ENCODE data around the gene RSU1.
"Not testable (repeated sequence)": the region's sequence is repeated elsewhere in the genome, so short reads cannot be mapped to it uniquely, and the experiment has no call there.

RSU1 gene

DNA sequence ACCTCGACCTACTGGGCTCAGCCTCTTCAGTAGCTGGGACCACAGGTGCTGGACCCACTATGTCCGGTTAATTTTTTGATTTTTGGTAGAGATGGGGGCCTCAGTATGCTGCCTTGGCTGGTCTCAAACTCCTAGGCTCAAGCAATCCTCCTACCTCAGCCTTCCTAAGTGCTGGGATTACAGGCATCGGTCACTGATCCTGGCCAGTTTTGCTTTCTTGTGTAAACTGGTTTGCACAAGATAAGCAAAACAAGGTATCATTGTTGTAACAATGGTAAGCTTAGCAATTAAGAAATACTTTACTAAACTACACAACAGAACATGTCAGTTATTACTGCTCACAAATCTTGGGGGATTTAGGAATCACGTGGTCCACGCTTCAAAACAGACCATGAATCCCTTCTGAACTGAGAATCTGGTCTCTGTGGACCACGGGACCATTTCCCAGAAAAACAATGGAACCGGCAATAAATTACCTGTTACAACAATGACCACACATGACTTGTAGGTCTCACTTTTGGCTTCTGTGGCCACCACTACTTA is 36.8 kb downstream of the RSU1 start:
- DNase-seq (ENCODE audit: low read depth in 2 of 2): no peak

GRCh38 chr10:16779384-16779915 is 37.8 kb downstream of the RSU1 start:
- peak; percentile 11 to 67 for DNase-seq (ENCODE audit: low read depth in 2 of 2)

DNA sequence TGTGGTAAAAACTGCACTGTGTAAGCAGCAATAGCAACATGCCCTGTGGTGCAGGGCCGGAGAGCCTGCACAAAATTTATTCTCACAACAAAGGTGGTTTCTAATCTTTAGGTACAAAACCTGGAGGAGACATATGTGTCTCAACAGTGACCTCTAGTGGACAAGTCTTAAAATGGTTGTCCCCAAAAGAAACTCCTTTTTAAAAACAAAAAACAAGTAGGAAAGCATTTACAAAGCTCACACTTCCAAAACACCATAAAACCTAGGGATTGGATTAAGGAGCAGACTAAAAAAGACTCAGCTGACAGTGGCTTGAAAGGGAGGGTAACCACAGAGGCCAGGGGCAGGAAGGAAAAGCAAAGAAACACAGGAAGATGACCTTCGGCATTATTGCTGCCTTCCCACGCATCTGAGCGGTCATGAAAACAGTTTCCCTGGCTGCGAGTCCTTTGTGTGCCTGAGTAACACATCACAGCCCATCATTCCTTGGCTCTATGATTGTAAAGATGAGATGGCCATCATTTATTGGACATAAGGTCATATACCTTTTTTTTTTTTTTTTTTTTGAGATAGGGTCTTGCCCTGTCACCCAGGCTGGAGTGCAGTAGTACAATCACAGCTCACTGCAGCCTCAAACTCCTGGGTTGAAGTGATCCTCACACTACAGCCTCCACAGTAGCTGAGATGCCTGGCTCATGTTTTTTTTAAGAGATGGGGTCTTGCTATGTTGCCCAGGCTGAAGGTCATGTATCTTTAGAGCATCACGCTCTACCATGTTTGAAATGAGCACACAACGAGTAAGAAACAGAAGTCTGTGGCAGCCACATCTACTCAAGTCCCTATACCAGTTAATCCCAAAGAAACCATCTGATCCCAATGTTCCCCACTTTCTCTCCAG is 39.5 kb downstream of the RSU1 start:
- DNase-seq (ENCODE audit: low read depth in 2 of 2): no peak

GRCh38 chr10:16776896-16777295 is 40.3 kb downstream of the RSU1 start:
- DNase-seq (ENCODE audit: low read depth in 2 of 2): no peak

GRCh38 chr10:16773334-16773733 is 43.9 kb downstream of the RSU1 start:
- no peak for DNase-seq (ENCODE audit: low read depth in 2 of 2)

DNA sequence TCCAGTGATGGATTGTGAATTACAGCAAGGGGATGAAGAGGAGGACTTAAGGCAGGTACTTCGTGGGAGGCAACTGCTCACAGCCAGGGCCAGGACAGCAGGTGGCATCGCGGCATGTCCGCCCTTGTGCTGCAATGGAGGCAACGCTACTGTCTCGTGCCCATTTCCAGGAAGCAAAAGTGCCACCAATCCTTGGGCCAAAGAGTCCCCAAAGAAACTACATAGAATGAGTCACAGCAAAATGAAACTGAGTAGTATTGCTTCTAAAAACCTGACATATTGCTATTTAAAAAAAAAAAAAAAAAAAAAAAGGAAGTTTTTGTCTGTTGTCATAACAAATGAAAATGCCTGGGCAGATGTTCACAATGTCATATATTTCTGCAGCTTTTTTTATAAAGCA is 46.6 kb downstream of the RSU1 start:
- no peak for DNase-seq (ENCODE audit: low read depth in 2 of 2)

DNA sequence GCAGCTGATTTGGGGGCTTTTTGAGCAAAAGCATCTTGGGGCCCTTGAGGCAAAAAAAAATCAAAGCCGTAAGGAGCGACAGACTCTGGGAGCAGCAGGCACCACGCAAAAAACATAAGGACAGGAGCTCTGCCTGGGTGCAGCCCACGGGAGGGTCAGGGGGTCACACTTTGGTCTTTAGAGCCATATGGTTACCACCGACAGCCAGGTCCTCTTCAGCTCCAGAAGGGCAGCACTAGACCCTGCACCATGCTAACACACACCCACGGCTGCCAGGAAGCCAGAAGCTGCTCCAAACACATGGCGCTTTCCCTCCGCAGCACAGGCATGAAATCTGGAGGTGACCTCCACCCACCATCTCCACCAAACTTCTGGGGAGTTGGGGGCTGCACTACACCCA is 47.1 kb downstream of the RSU1 start:
- DNase-seq (ENCODE audit: low read depth in 2 of 2): no peak

DNA sequence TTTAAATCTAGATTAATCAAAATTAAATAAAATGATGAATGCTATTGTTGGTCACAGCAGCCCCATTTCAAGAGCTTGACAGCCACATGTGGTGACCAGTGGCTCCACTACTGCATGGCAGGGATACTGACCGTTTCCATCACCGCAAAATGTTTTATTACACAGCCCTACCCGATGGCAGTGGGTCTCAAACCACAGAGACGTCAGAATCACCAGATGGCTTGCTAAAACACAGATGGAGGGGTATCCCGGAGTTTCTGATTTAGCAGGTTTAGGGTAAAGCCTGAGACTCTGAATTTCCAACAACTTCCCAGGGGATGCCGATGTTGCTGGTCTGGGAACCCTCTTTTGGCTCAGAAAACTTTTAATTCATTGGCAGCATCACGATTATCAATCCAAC is 47.9 kb downstream of the RSU1 start:
- DNase-seq (ENCODE audit: low read depth in 2 of 2): no peak

DNA sequence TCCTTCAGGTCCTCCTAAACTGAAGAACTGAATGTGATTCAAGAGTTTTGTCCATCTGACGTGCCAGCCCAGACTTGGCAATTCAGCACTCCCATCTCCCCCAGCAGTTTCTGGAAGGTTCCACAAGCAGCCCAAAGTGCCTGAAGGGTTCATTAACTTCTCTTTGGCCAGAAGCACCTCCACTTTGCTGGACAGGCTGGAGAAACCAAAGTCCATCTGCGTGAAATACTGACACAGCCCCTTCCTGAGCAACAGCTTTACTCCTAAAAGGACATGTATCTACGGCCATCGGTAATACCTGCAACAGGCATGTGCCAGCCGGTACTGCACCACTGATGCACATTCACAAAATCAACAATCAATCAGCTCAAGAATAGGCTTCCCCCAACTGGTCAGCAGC is 48.5 kb downstream of the RSU1 start:
- no peak for DNase-seq (ENCODE audit: low read depth in 2 of 2)

DNA sequence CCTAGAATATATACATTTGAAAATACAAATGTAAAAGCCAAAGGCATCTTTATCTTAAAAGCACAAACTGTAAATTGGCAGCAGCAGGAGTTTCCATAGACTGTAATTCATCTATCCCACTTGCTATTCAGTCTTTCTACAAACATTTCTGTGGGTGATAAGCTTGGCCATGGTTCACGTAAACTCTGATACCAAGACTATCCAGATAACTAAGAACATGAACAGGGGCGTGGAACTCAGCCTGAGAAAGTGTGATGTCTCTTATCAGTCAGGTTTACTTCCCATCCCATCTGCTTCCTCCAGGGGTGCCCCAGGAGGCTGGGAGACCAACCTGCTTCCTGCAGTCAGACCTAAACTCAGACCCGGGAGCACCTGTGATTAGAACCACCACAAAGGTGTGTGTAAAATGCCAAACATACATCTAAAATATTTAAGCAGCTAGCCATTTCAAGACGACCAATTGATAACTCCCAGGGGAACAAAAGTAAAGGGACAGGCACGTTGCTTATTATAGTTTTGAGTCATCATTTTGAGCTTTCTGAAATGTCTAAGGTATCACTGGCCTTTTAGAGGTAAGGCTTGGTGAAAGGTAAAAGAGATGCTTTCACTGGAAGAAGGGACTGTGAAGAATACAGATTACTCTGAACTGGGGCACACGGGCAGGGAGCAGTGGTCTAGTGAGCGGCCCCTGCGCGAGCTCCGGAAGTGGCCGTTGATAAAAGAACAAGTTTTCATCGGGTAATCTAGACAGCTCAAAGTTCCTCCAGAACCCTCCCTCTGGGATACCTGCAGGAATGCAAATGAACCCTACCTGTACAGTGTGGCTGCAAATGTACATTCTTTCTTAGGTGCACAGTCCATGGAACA is 51.5 kb downstream of the RSU1 start:
- no peak for DNase-seq (ENCODE audit: low read depth in 2 of 2)

GRCh38 chr10:16761300-16761699 is 55.9 kb downstream of the RSU1 start:
- DNase-seq (ENCODE audit: low read depth in 2 of 2): no peak

DNA sequence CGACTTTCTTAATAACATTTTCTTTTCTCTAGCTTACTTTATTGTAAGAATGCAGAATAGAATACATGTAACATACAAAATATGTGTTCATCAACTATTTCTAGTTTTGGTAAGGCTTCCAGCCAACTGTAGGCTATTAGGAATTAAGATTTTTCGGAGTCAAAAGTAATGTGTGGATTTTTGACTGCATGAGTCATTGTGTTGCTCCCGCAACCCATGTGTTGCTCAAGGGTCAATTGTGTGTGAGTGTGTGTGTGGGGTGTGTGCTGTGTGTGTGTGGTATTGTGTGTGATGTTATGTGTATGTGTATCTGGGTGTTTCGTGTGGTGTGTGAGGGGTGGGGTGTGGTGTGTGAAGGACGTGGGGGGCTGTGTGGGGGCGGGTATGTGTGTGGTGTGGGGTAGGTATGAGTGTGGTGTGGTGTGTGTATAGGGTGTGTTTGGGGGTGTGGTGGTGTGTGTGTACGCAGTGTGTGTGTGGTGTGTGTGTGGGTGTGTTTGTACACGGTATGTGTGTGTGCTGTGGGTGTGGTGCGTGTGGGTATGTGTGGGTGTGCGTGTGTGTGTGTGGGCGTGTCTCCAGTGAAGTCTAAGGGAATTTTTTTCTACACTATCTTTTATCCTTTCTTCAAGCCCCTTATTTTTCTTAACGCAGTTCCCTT is 60.5 kb downstream of the RSU1 start:
- no peak for DNase-seq (ENCODE audit: low read depth in 2 of 2)

GRCh38 chr10:16754765-16755164 is 62.5 kb downstream of the RSU1 start:
- no peak for DNase-seq (ENCODE audit: low read depth in 2 of 2)

DNA sequence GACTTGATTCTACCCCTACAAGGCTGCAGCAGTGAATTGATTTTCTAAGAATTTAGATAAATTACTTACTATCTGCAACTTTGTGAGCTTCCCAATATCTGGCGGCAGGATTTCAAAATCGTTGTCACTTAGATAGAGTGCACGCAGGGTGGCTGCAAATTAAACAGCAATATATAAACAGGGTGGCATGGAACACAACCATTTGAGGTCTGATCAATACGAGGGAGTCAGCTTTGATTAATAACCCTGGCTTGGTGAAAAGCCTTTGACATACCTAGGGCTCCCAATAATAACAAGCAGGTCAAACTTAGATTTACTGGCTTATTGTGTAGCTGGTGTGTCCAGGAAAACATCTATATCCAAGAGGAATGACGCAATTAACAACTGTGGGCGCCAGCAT is 64.4 kb downstream of the RSU1 start:
- not testable (repeated sequence) for DNase-seq (ENCODE audit: low read depth in 2 of 2)

GRCh38 chr10:16752099-16752498 is 65.1 kb downstream of the RSU1 start:
- no peak for DNase-seq (ENCODE audit: low read depth in 2 of 2)

DNA sequence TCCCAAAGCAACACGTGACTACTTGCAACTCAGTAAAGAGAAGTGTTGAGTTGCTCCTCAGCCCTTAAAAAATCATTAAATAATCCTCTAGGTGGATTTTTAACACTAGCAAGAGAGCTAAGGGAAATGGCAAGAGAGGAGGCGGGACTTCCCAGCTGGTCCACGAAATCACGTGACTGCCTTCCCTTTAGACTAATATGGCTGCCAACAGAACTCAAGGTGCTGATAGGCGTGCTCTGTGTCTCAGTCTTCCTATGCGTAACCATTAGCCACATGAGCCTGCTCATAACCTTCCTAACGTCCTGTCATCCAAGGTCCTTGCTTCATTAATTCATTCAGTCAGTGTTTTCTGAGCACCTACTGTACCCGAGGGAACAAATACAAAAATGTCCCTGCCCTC is 66.0 kb downstream of the RSU1 start:
- DNase-seq (ENCODE audit: low read depth in 2 of 2): no peak

DNA sequence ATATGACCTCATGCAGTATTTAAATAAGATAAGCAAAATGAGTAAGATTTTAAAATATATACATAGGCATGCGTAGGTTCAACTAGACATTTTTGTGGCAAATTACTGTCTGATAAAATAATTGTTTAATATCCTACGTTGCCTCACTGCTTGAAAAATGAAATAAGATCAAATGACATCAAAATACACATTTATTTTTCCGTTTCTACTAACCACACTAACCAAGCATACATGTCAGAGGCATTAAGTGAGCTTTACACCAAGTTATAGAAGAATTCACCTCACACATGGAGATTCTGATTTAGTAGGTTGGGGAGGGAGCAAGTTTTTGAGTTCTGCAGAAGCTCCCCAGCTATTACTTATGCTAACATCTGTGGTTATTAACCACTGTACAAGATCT is 66.8 kb downstream of the RSU1 start:
- DNase-seq (ENCODE audit: low read depth in 2 of 2): no peak

DNA sequence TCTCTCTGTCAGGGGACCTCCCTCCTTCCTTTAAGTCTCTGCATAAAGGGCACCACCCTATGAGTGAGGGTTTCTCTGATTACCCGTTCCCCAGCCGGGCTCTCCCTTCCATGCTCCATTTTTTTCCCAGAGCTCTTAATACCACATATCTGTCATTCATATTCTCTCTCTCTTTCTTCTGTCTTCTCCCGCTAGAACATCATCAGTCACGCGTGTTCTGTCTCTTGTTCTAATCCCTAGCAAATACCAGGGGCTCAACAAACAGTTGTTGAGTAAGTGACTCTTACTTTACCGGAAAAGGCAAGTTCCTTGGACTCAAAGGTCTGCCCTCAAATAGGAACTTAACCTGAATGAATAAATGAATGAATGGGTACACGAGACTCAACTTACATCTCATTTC is 68.5 kb downstream of the RSU1 start:
- no peak for DNase-seq (ENCODE audit: low read depth in 2 of 2)

GRCh38 chr10:16746856-16747255 is 70.4 kb downstream of the RSU1 start:
- no peak for DNase-seq (ENCODE audit: low read depth in 2 of 2)

DNA sequence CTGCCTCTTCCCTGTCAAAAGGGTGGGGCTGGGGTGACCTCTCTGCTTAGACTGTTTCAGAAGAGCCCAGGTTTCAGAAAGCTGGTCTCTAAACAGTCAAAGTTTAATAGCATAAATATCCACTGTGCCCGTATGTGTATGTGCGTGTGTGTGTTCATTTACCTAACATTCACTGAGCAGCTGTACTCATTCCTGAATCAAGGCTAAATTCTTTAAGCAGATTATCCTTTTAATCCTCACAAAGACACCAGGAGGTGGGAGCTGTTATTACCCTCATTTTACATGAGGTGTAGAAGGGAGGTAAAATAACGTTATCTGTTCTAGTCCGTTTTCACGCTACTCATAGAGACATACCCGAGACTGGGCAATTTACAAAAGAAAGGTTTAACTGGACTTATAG is 72.2 kb downstream of the RSU1 start:
- DNase-seq (ENCODE audit: low read depth in 2 of 2): no peak

DNA sequence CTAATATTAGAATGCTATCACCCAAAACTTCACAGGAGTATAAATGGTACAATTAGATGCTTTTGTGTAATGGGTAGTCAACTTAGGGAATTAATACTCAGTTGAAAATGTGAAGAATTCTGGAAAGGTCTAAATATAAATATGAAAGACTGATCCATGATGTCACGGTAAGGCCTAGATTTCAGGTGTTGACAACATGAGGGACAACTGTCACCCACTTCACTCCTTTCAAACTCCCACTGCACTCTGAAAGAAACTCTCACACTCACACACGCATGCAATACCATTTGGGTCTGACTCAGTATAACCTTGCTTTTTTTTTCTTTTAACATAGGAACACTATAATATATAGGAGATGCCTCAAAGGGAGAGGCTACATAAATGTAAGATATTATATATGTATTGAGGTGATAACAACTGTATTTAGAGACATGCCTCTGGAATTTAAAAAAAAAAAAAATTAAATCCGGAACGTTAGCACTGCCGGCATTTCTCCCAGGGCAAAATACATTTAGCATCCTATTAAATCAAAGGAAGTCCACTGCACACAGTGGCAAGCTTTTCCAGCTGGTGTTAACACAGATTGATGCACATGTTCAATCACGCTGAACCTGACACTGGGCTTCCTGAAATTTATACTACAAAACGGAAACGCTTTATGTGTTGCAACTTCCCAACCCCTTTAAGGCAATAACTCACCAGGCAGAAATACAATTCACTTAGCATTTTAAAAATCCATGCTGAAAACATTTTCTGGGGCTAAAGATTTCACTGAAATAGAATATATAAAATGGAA is 74.9 kb downstream of the RSU1 start:
- DNase-seq (ENCODE audit: low read depth in 2 of 2): no peak
